Activated naive CD8-positive, alpha-beta T cell treated with anti-CD3 and anti-CD28 coated beads, Interleukin-2, amount 50 U/mL, for 24 hours (primary cell): ENCODE measurements around the gene OTOS.

Source experiments
- ATAC-seq: fragments of 150-1000 bp; cut with Tn5 transposase; one replicate; pipeline ENCODE4 v1.10.0; 2021
- DNase-seq: peaks from one replicate; pipeline ENCODE4 v3.0.0; 2021
- H3K27ac Mint-ChIP-seq: one replicate; pipeline ENCODE4 v1.8.0; 2021; ENCODE audit warnings: mild to moderate bottlenecking, mixed read lengths
- H3K27me3 Mint-ChIP-seq: one replicate; pipeline ENCODE4 v1.8.0; 2021; ENCODE audit warnings: mixed read lengths
- H3K36me3 Mint-ChIP-seq: one replicate; pipeline ENCODE4 v1.8.0; 2021; ENCODE audit warnings: low read depth, mixed read lengths
- H3K4me1 Mint-ChIP-seq: one replicate; pipeline ENCODE4 v1.8.0; 2021; ENCODE audit warnings: mixed read lengths
- H3K4me3 Mint-ChIP-seq: one replicate; pipeline ENCODE4 v1.8.0; 2021; ENCODE audit warnings: mild to moderate bottlenecking, moderate library complexity, mixed read lengths
- H3K9me3 Mint-ChIP-seq: one replicate; pipeline ENCODE4 v1.8.0; 2021; ENCODE audit warnings: mixed read lengths

OTOS gene

DNA sequence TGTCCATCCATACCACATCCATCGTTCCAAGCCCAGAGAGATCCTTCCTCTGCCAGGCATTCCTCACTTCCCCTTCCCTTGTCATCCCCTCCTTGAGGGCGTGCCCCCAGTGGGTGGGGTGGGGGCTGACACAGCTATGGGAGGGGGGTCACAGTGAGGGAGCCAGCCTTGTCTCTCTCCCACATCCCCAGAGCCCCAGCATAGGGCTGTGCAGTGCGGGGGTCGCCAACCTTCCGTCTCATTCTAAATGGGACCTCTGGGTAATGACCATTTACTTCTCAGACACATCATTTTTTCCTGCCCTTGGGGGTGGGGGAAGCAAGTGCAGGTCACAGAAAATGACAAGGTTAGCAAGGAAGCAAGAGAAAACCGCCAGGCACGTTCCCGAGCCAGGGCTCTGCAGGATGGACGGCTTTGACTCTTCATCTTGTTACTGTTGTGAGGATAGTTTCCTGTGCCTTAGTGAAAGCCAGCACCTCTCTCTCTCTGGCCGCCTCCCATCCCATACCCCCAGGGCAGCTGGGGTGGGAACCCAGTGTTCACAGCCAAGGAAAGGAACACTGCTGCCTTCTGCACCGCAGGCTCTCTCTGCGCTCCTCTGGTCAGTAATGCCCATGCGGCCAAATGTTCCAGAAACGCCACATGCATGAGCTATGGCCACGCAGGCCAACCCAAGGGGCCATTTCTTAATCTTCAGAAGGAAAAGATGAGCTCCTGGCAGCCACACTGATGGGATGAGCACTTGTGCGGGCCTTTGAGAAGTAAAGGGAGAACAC, 22.7 kb upstream of the OTOS start:
- H3K36me3 Mint-ChIP-seq = no peaks in the 10 kb centered on the region
- DNase-seq (no peak), ATAC-seq (no peak)
- no peak overlapping the region for H3K27ac Mint-ChIP-seq
- no peak overlapping the region for H3K4me3 Mint-ChIP-seq
- H3K9me3 Mint-ChIP-seq = no peaks in the 10 kb centered on the region
- H3K4me1 Mint-ChIP-seq = no peaks in the 10 kb centered on the region
- H3K27me3 Mint-ChIP-seq = peaks cover 6% of the 10 kb centered on the region

DNA sequence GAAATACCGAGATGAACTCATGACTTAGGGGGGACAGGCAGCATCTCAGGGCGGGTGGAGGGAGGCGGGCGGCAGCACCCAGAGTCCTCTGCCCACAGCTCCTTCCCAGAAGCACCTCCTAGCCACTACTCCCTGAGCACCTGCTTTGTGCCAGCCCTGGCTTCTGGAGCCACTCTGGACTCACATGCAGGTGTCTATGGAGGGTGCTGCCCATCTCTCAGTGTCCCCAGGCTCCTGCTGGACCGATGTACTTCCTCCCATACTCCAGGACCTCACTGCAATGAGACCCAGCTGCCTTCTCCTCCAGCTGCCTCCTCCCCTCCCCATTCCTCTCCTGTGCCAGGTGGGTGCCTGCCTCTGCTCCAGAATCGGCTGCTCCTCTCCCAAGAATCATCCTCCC, 22.1 kb upstream of the OTOS start:
- H3K9me3 Mint-ChIP-seq = no peaks in the 10 kb centered on the region
- H3K4me3 Mint-ChIP-seq = no peak overlapping the region
- no peaks in the 10 kb centered on the region for H3K36me3 Mint-ChIP-seq
- ATAC-seq (no peak), DNase-seq (no peak)
- no peak overlapping the region for H3K27ac Mint-ChIP-seq
- H3K27me3 Mint-ChIP-seq = peaks cover 6% of the 10 kb centered on the region
- no peaks in the 10 kb centered on the region for H3K4me1 Mint-ChIP-seq

DNA sequence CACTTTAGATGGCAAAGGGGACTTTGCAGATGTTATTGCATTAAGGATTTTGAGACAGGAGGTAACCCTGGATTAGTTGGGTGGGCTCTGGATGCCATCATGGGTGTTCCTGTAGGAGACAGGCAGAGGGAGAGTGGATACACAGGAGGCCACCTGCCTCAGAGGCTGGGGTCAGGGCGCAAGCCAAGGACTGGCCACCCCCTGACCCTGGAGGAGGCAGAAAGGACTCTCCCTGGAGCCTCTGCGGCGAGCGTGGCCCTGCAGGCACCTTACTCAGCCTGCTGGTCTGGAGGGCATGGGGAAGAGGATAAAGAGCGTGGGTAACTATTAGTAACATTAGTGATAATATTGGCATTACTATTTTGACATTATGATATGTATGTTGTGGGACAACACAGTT, 21.6 kb upstream of the OTOS start:
- no peaks in the 10 kb centered on the region for H3K4me1 Mint-ChIP-seq
- no peak for DNase-seq
- no peak overlapping the region for H3K27ac Mint-ChIP-seq
- H3K27me3 Mint-ChIP-seq = peaks cover 6% of the 10 kb centered on the region
- H3K36me3 Mint-ChIP-seq = no peaks in the 10 kb centered on the region
- H3K4me3 Mint-ChIP-seq = no peak overlapping the region
- no peak for ATAC-seq
- no peaks in the 10 kb centered on the region for H3K9me3 Mint-ChIP-seq

DNA sequence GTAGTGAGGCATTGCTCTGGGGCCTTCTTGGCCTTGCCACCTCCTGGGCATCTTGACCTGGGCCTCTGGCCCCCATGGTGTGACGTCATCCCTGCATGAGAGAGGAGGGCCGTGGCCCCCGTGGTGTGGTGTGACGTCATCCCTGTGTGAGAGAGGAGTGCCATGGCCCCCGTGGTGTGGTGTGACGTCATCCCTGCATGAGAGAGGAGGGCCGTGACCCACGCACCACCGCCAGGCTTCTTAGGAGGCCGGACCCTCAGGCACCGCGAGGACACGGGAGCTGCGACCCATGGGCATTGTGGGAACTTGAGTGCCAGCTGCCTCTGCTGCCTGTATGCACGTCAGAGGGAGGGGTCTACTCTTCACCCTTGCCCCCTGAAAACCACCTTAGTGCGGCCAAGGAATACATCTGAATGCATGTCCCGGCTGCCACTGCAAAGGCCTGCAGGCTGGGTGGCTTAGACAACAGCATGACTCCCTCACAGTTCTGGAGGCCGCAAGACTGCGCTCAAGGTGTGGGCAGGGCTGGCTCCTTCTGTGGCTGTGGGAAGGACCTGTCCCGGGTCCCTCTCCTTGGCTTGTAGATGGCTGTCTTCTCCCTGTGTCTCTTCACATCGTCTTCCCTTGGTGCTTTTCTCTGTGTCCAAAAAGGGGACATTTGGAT, 20.8 kb upstream of the OTOS start:
- no peak for ATAC-seq
- no peaks in the 10 kb centered on the region for H3K36me3 Mint-ChIP-seq

DNA sequence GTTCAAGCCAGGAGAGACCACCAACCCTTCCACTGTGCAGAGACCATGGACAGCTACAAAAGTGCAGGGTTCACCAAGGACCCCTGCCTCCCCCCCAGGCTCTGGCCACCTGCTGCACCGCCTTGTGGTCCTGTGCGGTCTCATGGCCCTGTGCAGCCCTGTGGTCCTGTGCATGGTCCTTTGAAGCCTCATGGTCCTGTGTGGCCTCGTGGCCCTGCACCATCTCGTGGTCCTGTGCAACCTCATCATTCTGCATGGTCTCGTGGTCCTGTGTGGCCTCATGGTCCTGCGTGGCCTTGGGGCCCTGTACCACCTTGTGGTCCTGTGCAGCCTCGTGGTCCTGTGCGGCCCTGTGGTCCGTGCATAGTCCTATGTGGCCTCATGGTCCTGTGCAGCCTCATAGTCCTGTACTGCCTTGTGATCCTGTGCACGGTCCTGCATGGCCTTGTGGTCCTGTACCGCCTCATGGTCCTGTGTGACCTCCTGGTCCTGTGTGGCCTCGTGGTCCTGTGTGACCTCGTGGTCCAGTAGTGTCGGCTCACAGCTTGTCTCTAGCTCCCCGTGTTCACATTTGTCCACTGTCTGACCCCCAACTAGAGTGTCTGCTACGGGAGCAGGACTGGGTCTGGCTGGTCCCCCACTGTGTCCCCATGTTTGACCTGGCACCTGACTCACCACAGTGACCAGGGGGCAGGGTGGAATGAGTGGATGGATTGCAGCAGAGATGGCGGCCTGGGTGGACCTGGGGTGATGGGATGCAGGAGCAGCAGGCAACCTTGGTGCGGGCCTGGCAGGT, 20.0 kb upstream of the OTOS start:
- ATAC-seq (peak; percentile 33), DNase-seq (no peak)
- Mint-ChIP-seq H3K9me3 (no peaks in the 10 kb centered on the region), H3K36me3 (no peaks in the 10 kb centered on the region), H3K27ac (no peak overlapping the region), H3K4me1 (no peaks in the 10 kb centered on the region), H3K4me3 (no peak overlapping the region), H3K27me3 (peaks cover 3% of the 10 kb centered on the region)

More for the DNA sequence above, 20.8 kb upstream of the OTOS start:
- Mint-ChIP-seq H3K4me1 (no peaks in the 10 kb centered on the region), H3K4me3 (no peak overlapping the region), H3K27ac (no peak overlapping the region), H3K27me3 (peaks cover 6% of the 10 kb centered on the region), H3K9me3 (no peaks in the 10 kb centered on the region)
- DNase-seq = no peak

DNA sequence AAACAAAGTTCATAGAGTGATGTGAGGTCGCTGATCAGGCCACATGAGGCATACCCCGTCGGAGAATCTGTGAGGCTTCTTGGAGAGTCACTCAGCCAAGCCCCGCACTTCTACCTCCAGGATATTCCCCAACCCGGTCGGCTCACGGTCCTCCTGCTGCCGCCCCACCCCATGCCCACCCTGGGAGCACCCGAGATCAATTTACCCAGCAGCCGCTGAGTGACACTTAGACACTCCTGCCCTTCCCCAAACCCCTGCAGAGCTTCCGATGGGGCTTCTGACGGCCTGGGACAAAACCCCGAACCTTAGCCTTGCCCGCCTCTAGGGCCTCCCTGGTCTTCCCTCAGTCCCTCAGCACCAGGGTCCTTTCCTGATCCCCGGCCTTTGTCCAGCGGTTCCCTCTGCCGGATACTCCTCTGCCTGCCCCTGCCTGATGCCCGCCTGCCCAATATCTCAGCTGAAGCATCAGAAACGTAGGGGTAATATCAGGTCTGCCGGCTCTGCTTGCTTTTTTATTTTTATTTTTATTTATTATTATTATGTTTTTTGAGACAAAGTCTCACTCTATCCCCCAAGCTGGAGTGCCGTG, 18.9 kb upstream of the OTOS start:
- ATAC-seq (no peak), DNase-seq (no peak)
- Mint-ChIP-seq H3K27ac (no peak overlapping the region), H3K9me3 (no peaks in the 10 kb centered on the region), H3K4me1 (no peaks in the 10 kb centered on the region), H3K4me3 (no peak overlapping the region), H3K27me3 (no peaks in the 10 kb centered on the region), H3K36me3 (no peaks in the 10 kb centered on the region)

DNA sequence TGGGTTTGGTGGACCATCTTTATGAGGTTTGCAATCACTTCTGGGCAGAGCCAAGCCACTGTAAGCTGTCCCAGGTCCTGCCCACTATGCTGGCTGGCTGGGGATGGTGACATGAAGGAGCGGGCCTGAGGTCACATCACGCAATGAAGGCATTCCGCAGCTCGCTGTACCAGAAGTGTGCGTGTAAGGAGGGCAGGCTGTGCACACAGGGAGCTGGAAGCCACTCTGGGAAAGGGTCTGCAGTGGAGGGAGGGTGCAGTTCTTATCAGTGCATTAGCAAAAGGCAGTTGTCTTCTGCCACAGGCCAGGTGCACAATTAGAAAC, 16.7 kb upstream of the OTOS start:
- no peak for DNase-seq
- H3K4me1 Mint-ChIP-seq = no peaks in the 10 kb centered on the region
- H3K36me3 Mint-ChIP-seq = no peaks in the 10 kb centered on the region
- no peaks in the 10 kb centered on the region for H3K9me3 Mint-ChIP-seq
- H3K27ac Mint-ChIP-seq = no peak overlapping the region
- ATAC-seq = no peak
- H3K27me3 Mint-ChIP-seq = peaks cover 11% of the 10 kb centered on the region
- no peak overlapping the region for H3K4me3 Mint-ChIP-seq

DNA sequence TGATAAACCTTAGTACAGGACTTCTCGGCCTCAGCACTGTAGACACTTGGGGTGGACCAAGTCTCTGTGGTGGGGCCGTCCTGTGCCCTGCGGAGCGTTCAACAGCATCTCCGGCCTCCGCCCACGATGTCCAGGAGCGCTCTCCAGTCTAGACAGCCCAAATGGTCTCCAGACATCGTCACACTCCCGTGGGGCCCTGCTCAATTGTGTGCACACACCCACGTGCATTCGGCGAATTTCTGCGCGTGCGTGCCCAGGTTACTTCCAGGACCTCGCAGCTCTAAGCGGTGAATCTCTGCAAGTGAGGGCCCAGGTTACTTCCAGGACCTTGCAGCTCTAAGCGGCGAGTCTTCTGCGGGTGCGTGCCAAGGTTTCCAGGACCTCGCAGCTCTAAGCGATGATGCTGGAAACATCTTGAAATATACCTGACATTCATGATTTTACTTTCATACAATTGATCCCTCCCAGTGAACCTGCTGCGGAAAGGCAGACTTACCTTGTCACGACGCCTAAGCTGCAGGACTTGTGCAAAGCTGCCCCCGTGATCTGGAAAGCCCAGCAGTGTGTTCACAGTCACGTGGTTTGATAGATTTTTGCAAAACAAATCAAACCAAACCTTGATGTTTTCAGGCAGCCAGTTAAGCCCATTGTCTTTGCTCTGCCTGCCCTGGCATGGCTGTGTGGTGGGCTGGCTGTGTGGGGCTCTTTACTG, 16.1 kb upstream of the OTOS start:
- DNase-seq (no peak), ATAC-seq (no peak)
- Mint-ChIP-seq H3K4me1 (no peaks in the 10 kb centered on the region), H3K27me3 (peaks cover 16% of the 10 kb centered on the region), H3K9me3 (no peaks in the 10 kb centered on the region), H3K36me3 (no peaks in the 10 kb centered on the region), H3K4me3 (no peak overlapping the region), H3K27ac (no peak overlapping the region)

DNA sequence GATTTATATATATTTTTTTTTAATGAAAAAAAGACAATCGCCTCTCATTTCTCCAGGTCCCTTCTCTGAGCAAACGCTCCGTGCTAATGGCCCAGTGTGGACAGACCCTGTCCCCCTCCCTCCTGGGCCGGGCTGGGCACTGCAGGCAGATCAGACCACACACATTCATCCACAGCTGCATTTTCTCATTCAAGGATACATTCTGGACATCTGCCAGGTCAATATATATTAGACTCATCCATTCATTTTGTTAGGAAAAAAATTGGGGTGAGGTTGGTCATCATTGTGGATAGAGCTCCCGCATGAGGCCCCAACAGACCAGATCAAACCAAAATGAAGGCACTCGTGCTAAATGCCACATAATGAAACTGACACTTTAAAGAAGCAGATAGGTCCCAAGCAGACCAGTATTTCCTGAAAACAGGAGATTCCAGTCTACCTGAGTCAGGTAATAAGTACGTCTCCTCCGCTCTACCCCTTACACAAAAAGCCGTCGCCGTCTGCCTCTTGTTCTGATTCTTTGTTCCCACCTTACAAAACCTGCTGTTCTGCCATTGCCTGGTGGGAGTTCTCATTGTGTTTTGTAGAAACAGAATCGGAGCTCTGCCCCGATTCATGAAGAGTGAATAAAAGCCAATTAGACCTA, 15.4 kb upstream of the OTOS start:
- H3K27me3 Mint-ChIP-seq = peaks cover 20% of the 10 kb centered on the region
- no peaks in the 10 kb centered on the region for H3K4me1 Mint-ChIP-seq
- H3K27ac Mint-ChIP-seq = no peak overlapping the region

DNA sequence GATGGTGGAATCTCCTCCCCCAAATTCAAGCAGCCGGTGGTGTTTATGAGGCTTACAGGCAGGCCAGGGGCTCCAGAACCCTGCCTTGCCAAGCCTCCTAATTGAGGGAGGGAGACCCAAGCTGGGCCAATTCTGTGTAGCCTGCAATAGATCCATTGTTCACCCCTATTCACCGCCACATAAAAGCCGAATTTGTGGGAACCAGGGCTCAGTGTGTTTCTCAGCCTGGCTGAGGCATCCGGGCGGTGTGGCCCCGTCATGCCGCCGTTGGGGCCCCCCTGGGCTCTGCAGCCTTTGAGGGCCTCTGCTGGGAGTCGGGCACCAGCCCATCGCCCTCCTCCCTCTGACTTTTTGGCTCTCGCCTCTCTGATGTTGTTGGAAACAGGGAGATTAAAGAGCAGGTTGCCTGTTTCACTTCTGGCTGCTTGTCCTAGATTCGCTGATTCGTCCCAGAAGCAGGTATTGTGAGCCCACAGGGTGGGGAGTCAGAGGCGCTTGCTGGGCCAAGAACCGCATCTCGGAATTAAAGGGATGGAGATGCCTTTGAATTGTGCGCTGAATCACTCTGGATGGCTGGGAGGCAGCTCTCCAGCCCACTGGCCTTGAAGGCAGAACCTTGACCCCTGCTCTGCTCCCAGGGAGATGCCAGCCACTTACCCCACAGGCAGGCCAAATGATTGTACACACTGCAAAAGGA, 14.7 kb upstream of the OTOS start:
- no peak for ATAC-seq
- Mint-ChIP-seq H3K4me1 (no peaks in the 10 kb centered on the region), H3K27ac (no peak overlapping the region)

More for the DNA sequence above, 15.4 kb upstream of the OTOS start:
- Mint-ChIP-seq H3K36me3 (no peaks in the 10 kb centered on the region), H3K4me3 (no peak overlapping the region), H3K9me3 (no peaks in the 10 kb centered on the region)
- ATAC-seq (no peak), DNase-seq (no peak)

DNA sequence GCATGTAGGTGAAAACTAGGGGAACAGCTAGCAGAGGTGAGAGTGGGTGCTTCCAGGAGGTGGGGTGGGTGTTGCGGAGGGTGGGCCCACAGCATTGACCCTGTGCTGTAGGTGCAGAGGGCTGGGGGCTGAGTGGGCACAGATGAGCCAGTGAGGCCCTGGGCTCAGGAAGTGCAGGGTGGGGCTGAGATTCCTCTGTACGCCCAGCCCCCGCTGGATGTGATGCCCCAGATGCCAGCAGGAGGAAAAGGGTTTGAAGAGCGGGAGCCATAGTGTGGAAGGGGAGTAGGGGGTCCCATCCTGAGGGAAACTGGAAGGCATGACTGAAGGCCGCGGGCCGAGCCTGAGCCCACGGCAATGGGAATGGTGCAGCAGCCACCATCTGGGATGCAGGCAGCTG, 14.1 kb upstream of the OTOS start:
- H3K36me3 Mint-ChIP-seq = no peaks in the 10 kb centered on the region
- no peak for ATAC-seq
- no peaks in the 10 kb centered on the region for H3K4me1 Mint-ChIP-seq
- DNase-seq = no peak
- peaks cover 24% of the 10 kb centered on the region for H3K27me3 Mint-ChIP-seq
- H3K27ac Mint-ChIP-seq = no peak overlapping the region
- no peaks in the 10 kb centered on the region for H3K9me3 Mint-ChIP-seq
- no peak overlapping the region for H3K4me3 Mint-ChIP-seq

More for the DNA sequence above, 14.7 kb upstream of the OTOS start:
- DNase-seq = no peak
- Mint-ChIP-seq H3K27me3 (peaks cover 20% of the 10 kb centered on the region), H3K36me3 (no peaks in the 10 kb centered on the region), H3K4me3 (no peak overlapping the region), H3K9me3 (no peaks in the 10 kb centered on the region)

DNA sequence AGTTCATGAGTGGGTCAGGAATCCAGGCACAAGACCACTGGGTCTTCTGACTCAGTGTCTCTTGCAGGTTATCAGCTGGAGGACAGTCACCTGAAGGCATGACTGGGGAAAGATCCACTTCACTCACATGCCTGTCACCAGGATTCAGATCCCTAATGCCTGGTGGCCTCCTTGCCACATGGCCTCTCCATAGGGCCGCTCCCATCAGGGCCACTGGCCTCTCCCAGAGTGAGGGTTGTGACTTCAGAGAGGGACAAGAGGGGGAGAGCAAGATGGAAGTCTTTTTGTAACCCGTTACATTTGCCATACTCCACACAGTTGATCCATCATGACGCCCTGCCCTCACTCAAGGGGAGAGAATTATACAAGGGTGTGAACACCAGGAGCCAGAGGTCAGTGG, 13.0 kb upstream of the OTOS start:
- no peak for DNase-seq
- no peak overlapping the region for H3K27ac Mint-ChIP-seq
- no peak for ATAC-seq
- no peaks in the 10 kb centered on the region for H3K9me3 Mint-ChIP-seq
- peaks cover 24% of the 10 kb centered on the region for H3K27me3 Mint-ChIP-seq
- H3K4me3 Mint-ChIP-seq = no peak overlapping the region
- H3K4me1 Mint-ChIP-seq = no peaks in the 10 kb centered on the region
- no peaks in the 10 kb centered on the region for H3K36me3 Mint-ChIP-seq

DNA sequence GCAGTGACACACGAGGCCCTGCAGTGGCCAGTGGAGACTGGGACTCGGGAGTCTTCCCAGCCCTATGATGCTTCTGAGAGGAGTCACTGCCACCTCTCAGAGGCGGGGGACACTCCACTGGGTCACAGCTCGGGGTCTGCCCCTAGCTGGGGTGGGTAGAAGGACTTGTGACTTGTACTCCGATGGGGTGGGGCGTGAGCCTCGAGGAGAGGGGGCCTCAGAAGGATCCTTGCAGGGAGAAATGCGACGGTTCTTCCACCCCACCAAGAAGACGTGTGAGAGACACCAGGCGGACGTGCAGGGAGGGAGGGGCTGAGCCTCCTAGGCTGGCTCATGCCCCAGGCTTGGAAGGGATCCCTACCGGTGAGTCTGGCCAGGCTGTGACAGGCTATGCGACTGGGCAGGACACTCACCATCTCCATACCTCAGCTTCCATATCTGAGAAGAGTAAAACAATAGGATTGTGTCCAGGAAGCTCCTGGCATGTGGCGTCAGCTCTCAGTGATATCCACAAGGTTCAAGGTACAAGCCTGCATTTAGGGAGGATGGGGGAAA, 11.1 kb upstream of the OTOS start:
- H3K36me3 Mint-ChIP-seq = no peaks in the 10 kb centered on the region
- peaks cover 7% of the 10 kb centered on the region for H3K9me3 Mint-ChIP-seq
- no peak overlapping the region for H3K4me3 Mint-ChIP-seq
- DNase-seq = no peak
- no peak overlapping the region for H3K27ac Mint-ChIP-seq
- peaks cover 24% of the 10 kb centered on the region for H3K27me3 Mint-ChIP-seq
- H3K4me1 Mint-ChIP-seq = no peaks in the 10 kb centered on the region
- ATAC-seq = no peak
